GM18498 (cell line): Measurements from ENCODE around the gene SLC29A2.
"Not testable (repeated sequence)": the region's sequence is repeated elsewhere in the genome, so short reads cannot be mapped to it uniquely, and the experiment has no call there.

ENCODE experiments used
- ATAC-seq: cut with Tn5 transposase; IDR thresholded peaks from one replicate; pipeline ENCODE4 v1.9.1; 2021; ENCODE audit warnings: mild to moderate bottlenecking, moderate library complexity; ENCODE audit not compliant: unreplicated experiment

Gene SLC29A2

DNA sequence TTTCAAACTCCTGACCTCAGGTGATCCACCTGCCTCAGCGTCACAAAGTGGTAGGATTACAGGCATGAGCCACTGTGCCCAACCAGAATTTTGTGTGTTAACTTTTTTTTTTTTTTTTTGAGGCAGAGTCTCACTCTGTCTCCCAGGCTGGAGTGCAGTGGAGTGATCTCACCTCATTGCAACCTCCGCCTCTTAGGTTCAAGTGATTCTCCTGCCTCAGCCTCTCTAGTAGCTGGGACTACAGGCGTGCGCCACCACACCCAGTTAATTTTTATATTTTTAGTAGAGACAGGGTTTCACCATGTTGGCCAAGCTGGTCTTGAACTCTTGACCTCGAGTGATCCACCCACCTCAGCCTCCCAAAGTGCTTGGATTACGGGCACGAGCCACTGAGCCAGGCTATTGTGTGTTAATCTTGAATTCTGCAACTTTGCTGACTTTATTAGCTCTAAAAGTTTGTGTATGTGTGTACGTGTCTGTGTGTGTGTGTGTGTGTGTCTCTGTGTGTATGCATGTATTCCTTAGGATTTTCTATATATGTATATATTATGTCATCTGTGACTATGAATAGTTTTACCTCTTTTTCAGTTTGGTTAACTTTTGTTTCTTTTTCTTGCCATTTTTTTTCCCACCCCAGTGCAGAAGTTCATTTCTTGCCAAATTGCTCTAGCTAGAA lies 20.9 kb downstream of the SLC29A2 start:
- ATAC-seq, result not testable (repeated sequence)

GRCh38 chr11:66349084-66349386 lies 22.5 kb downstream of the SLC29A2 start:
- no peak for ATAC-seq

GRCh38 chr11:66347425-66348276 lies 23.9 kb downstream of the SLC29A2 start, which contains the start of gene B4GAT1:
B4GAT1 (minus strand) TSS chr11:66347629; CDS start chr11:66347545, 84 bp downstream.
- peak; percentile 48 for ATAC-seq

DNA sequence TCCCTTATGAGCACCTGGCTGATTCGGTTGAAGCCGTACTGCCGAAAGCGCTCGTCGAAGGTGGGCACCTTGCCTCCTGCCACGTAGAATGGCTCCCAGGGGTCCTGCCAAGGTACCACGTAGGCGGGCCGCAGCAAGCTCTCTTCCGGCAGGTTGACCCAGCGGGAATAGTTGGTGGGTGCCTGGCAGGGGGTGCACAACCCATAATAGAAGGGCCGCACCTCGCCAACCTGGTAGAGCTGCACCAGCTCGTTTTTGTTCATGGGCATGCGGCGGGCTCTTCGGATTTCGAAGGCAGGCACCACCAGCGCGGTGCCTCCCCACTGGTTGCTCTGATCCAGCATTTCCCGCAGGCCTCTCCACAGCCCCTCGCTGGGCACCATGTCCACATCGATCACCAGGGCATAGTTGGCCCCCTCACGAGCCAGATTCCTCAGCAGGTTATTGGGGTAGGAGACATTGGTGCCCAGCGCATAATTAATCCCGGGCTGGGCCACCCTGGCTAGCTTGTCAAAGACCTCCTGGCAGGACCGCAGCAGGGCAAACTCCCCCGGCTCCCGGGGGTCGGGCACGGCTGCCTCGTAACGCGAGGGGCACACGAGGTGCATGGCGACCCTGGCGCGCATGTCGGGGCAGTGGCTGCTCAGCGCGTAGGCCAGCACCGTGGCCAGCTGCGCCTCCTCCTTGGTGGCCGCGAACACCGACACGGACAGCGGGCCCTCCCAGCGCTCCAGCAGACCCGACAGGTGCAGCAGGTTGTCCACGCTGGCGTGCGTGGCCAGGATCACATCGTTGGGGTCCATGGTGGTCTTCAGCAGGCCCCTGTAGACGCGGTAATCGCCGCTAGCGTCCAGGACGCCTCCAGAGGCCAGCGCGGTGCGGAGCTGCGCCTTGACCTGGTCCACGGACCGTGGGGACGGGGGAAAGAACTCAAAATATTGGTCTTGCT lies 24.8 kb downstream of the SLC29A2 start:
- ATAC-seq, result no peak

DNA sequence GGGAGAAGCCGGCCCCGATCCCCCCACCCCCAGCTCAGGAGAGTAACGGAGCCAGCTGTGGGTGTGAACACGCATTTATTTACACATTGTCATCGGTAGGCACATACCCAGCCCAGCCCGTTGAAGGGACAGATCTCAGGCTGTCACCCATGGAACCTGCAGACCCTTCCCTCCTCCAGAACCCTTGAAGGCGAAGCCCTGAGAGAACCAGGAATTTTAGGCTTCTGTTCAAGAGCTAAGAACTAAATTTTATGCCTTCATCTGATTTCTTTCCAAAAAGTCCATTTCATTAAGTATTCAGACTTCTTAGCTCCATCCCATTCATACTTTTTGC lies 26.3 kb downstream of the SLC29A2 start:
- peak; percentile 4 for ATAC-seq

GRCh38 chr11:66344550-66345315 lies 26.8 kb downstream of the SLC29A2 start, which contains the start of gene BRMS1:
BRMS1 (minus strand) TSS chr11:66345104; CDS start chr11:66342234, 2,870 bp downstream.
- peak; percentile 75 for ATAC-seq

GRCh38 chr11:66343176-66343575 lies 28.4 kb downstream of the SLC29A2 start:
- ATAC-seq, result no peak

GRCh38 chr11:66341502-66342126 lies 29.9 kb downstream of the SLC29A2 start:
- ATAC-seq, result no peak

GRCh38 chr11:66340596-66341501 lies 30.7 kb downstream of the SLC29A2 start:
- ATAC-seq, result no peak

DNA sequence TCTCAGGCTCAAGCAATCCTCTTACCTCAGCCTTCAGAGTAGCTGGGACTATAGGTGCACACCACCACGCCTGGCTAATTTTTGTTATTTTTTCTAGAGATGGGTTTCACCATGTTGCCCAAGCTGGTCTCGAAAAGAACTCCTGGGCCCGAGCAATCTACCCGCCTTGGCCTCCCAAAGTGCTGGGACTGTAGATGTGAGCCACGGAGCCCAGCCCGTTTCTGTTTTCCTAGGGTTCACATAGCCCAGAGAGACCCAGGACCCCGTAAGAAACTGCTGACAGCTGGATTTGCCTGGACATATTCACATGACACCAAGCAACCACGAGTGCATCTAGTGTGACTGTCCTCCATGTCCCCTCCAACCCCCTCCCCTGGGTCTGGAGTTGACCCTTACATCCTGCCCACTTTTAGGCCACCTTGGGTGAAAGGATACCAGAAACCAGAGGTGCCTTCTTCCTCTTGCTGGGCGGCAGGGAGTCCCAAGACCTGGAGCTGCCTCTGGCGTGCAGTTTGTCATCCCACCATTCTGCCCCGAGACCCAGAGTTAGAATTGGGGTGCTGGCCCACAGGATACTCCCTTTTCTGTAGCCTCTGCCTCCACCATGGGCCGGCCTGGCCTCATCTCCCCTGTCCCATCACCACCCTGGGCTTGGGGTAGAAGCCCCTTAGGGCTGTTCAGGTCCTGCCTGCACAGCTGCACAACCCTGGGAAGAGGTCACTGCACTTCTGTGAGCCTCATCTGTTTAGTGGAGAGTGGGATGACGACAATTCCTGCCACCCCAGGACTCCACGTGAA lies 31.7 kb downstream of the SLC29A2 start:
- no peak for ATAC-seq

DNA sequence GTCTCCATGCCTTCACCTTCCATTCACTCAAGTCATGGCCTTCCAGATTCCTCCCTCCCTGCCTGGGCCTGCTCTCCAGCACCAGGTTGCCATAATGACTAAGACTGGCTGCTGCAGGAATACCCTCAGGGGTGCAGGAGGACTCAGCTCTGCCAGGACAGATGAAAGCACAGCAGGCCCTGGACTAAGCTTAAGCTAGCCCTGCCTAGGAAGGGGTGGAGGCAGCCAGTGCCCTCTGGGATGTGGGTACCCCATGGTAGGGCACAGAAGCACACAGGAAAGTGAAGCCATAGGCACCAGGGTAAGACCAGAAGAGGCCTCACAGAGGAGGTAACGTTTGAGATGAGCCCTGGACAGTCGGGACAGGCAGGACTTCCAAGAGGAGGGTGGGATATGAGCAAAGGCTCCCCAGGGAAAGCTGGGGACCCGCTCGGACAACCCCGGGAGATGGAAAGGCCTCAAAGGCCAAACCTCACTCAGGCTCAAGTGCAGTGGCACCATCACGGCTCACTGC lies 32.3 kb downstream of the SLC29A2 start:
- ATAC-seq, result no peak

DNA sequence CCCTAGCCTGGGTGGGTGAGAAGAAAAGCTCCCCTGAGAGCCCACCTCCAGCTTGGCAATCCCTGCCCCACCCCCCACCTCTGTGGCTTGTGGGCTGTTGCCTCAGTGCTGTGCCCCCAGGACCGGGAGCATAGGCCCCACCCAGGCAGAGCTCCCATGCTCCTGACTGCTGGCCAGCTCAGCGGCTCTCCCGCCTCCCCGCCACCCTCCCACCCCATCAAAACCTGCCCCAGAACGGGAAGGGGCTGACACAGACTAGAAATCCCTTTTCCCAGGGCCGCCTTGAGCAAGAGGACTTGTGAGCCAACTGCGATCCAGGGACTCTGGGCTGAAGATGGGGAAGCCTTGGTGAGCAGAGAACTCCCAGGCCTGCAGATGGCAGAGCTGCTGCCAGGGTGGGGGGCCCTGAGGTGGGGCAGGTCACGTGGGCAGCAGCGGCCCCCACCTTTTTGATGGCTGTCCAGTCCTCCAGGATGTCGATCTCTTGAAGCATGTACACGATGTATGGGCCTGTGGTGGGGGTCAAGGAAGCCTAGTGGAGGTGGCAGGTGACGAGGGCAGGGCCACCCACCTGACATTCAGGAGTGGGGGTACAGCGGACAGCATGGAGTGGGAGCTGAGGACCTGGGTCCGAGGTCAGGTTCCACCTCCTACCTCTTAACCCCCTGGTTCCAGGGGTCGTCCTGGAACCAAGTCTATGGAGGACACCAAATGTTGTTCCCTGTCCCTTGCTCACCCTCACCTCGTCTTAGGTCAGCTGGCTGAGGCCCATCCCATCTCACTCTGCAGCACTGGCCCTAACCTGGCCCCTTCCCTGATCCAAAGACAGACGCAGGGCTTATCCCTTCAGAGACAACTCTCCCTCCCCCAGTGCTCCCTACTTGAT lies 33.0 kb downstream of the SLC29A2 start:
- no peak for ATAC-seq

GRCh38 chr11:66337103-66337899 lies 34.3 kb downstream of the SLC29A2 start:
- no peak for ATAC-seq

DNA sequence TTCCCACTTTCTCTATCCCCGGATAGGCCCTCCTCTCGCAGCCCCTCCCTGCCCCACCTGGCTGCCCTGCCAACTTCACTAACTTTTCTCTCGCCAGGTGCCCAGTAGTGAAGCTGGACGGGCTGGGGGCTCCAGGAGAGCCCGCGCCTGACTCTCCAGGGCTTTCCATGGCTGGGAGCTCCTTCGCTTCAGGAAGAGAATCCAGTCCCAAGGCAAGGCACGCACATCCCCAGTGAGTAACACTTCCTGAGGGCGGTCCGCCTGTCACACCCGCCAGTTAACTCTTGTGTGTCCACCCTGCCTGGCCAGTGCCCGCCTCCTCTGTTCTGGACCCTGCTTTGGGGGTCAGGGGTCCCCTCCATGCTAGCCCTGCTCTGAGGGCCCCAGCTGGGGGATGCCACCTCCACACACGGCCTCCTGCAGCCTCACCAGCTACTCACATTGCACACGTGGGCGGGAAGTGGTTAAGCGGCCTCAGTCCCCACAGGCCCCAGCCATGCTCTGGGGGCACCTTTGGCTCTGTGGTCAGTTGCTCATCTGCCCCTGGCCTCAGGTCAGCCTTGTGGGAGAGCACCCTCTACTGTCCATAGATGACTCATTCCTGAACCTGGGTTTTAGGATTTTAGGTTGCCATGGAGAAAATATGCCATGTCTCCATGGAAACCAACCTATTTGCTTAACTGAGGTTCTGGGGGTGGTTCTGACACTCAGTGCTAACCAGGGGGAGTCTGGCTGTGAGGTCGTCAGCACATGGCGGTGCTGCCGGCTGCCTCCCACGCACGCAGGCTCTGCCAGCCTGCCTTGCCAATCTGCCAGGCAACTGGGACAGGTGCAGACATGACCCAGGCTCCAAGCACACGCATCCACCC lies 35.1 kb downstream of the SLC29A2 start, which contains the start of gene RIN1:
Gene RIN1, minus strand, starts transcription at position 201 of the 869 bp plus-strand sequence. Its CDS starts 32 bp downstream, at position 169.
- peak; percentile 66 for ATAC-seq
